ENCODE results near the gene KRT10.
"Not testable (repeated sequence)": the region's sequence is repeated elsewhere in the genome, so short reads cannot be mapped to it uniquely, and the experiment has no call there.

The KRT10 gene

GRCh38 chr17:40822132-40822812 is at the start of gene KRT10:
Gene KRT10 (minus strand): TSS chr17:40822614. CDS start chr17:40822585, 29 bp downstream.
- no peak for DNase-seq

DNA sequence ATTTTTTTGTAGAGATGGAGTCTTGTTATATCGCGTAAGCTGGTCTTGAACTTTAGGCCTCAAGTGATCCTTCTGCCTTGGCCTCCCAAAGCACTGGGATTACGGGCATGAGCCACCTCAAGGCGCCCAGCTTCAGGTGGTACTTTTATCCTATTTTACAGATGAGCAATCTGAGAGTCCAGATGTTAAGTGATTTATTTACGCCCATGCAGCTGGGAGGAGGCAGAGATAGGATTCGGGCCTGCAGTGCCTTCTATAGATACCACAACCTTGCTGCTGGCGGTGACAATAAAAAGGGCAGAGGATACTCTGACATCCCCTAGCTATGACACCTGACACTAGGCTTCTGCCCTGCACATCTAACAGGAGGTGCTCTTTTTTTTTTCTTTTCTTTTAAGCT is 48.9 kb upstream of the KRT10 start:
- DNase-seq, result no peak

DNA sequence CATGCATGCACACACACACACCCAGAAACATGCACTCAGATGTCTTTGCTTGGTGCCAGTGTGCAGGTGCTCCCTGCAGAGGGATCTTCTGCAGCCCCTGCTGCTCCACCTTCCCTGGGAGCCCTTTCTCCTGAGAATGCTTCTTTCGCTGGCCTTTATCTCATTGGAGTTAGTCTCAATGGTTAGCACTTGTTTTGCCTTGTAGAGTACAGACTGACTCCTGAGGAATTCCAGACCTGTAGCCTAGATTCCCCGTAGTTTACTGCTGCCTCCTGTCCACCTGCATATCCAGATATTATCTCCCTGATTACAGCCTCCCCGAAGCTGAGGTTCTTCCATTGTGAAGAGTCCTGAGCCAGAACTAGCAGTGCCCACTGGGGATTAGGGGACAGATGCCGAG is 47.7 kb upstream of the KRT10 start:
- no peak for DNase-seq

GRCh38 chr17:40866838-40867237 is 44.4 kb upstream of the KRT10 start, which contains the start of gene KRT12:
Gene KRT12 (minus strand): TSS chr17:40867223. CDS start chr17:40867186, 37 bp downstream.
- no peak for DNase-seq

DNA sequence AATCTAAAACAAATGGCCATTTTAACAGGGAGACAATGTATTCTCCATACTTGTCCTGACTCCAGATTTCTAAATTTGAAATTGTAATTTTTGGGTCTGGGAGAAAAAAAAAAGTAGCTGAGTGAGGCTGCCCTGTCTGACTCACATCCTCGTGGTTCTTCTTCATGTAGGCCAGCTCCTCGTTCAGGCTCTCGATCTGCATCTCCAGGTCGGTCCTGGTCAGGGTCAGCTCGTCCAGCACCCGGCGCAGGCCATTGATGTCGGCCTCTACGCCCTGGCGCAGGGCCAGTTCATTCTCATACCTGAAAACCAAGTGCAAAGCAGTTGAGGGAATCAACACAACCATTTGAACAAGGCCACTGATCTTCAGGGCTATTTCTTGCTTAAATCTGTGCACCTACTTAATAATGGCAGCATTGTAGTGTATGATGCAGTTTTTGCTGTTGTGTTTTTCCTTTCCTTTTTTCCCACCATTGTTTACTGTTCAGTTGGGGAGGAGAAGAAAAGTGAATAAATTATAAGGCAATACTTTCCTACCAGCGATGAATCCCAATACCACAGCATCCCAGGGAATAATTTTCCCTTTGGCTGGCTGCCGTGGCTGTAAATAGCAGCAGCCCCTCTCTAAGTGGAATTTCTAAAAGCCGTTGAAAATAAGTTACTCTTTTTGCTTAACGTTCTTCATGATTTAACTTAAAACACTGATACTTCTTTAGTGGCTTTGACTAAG is 42.4 kb upstream of the KRT10 start:
- DNase-seq, result no peak

DNA sequence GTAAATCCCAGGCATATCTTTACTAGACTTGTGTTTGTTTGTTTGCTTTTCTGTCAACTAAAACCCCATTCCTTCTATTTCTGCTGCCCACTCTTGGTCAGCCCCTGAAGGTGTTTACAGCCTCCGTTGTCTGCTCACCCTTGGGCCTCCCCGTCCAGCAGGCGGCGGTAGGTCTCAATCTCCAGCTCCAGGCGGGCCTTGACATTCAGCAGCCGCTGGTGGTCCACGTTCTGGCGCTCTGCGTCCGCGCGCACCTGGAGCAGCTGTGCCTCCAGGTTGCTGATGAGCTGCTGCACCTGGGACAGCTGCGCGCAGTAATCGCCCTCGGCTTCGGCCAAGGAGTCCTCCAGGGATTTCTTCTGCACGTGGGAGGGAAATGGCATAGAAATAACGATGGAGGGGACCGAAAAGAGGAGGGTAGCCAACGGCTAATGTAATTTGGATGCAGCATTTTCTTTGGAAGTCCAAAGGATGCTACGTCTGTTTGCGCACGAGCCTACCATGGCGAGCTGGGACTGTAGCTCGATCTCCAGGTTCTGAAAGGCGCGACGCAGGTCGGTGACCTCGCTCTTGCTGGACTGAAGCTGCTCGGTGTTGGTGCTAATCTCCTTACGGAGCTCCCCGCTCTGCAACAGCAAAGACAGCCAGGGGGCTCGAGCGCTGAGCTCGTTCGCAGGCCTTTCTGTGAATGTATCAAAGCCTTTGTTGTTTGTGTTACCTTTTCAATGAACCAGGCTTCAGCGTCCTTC is 40.7 kb upstream of the KRT10 start:
- DNase-seq, result no peak

GRCh38 chr17:40859536-40859935 is 37.1 kb upstream of the KRT10 start:
- DNase-seq, result no peak

GRCh38 chr17:40858667-40859066 is 36.3 kb upstream of the KRT10 start:
- not testable (repeated sequence) for DNase-seq

DNA sequence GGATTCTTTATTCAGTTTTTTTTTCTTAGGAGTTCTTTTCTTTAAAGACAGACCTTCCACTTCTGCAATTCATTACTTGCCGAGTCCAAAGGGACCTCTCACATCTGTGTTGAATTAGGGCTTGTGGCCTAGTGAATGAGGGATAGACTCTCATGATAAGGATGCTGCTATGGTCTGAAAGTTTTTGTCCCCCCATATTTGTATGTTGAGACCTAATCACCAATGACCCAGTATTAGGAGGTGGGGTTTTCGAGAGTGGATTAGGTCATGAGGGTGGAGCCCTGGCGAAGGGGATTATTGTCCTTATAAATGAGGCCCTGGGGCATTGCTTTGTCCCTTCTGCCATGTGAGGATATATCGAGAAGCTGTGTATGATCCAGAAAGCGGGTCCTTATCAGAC is 35.1 kb upstream of the KRT10 start:
- peak in 1 of 3 experiments; percentile 53 for DNase-seq

GRCh38 chr17:40854175-40854814 is 31.9 kb upstream of the KRT10 start:
- peak in 1 of 3 experiments; percentile 5 for DNase-seq

GRCh38 chr17:40852364-40852763 is 29.9 kb upstream of the KRT10 start:
- no peak for DNase-seq

DNA sequence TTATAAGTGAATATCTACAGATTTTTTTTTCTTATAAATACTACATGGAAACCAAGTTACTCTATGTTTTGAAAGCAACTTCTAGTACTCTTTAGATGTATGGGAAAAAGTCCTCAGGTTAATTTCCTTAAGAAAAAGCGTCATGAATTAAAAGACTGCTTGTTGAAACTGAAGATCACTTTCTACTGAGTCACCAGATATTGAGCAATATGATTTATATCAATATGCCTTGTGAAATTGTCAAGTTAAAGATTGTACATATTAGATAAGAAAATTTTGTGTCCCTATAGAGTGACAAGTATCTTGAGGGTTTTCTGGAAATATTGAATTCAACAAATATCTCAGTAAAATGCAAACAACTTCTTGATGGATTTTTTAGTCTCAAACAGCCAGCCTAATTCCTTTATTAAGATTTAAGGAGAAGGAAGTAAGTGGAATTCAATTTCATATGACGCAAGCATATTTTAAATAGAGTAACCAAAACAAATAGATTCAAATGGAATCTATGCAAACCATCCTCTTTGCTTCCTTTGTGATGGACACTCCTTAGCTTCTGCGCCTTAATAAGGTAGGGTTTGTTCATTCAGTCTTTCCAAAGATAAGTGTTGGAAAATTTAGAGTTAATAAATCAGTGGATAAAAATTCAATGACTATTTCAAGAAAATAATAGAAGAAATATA is 28.0 kb upstream of the KRT10 start:
- no peak for DNase-seq

GRCh38 chr17:40849723-40850122 is 27.3 kb upstream of the KRT10 start:
- DNase-seq, result no peak

- no peak for DNase-seq
These were observed 26.3 kb upstream of the KRT10 start for GRCh38 chr17:40848583-40849235.

GRCh38 chr17:40846515-40847144 is 24.2 kb upstream of the KRT10 start:
- no peak for DNase-seq

GRCh38 chr17:40844671-40845107 is 22.3 kb upstream of the KRT10 start:
- no peak for DNase-seq

- no peak for DNase-seq
These were observed 20.8 kb upstream of the KRT10 start for GRCh38 chr17:40843242-40843641.

GRCh38 chr17:40841246-40841645 is 18.8 kb upstream of the KRT10 start:
- DNase-seq, result no peak

DNA sequence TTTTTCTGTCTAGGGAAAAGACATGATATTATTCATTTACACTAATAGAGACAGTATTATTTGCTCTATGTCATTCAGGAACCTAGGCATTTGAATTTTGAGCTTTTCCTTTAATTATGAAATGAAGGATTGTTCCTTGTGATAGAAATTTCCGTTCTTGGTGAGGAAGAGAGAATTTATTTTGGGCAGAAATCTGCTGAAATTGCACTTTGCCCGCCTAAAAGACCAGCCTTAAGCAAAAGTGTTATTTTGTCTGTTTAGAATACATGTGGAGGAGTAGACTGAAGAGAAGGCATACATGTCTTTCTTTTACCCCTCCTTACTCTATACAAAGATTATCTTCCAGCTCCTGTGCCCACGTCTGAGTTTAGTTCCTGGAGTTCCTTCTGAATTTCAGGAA is 16.8 kb upstream of the KRT10 start:
- no peak for DNase-seq

DNA sequence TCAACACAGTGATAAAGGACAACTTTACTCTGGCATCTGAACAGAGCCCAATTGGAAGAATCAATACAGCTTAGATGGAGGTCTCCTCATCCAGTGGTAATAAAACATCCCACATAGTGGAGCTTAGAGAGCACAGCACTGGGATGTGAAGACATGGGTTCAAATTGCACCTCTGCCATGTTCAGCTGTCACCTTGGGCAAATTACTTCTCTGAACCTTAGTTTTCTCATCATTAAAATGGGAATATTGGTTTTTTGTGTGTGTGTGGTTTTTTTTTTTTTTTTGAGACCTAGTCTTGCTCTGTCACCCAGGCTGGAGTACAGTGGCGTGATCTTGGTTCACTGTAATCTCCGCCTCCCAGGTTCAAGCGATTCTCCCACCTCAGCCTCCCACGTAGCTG is 13.6 kb upstream of the KRT10 start:
- no peak for DNase-seq

- DNase-seq, result no peak
These were observed 11.5 kb upstream of the KRT10 start for GRCh38 chr17:40833882-40834281.
